HFFc6 (cell line): ENCODE results near the gene SLC12A4. TPM values are rescaled to one million over a fixed set of nuclear protein-coding genes. Genes with fewer than 3 reads are reported as not detected.

Source experiments
- DNase-seq: peaks from one replicate; pipeline ENCODE4 v3.0.0-alpha.2; 2018
- H3K27ac Mint-ChIP-seq: 2 replicates; pipeline ENCODE4 v1.8.0; 2020; ENCODE audit warnings: mild to moderate bottlenecking, mixed read lengths
- H3K27me3 Mint-ChIP-seq: 2 replicates; pipeline ENCODE4 v1.8.0; 2021; ENCODE audit warnings: mild to moderate bottlenecking, moderate library complexity, mixed read lengths; ENCODE audit not compliant: insufficient read depth
- H3K36me3 Mint-ChIP-seq: 2 replicates; pipeline ENCODE4 v1.8.0; 2021; ENCODE audit warnings: low read depth, mixed read lengths
- H3K4me1 Mint-ChIP-seq: 2 replicates; pipeline ENCODE4 v1.8.0; 2020; ENCODE audit warnings: low read depth, mixed read lengths
- H3K4me3 Mint-ChIP-seq: 2 replicates; pipeline ENCODE4 v1.8.0; 2020; ENCODE audit warnings: mild to moderate bottlenecking, moderate library complexity, mixed read lengths
- H3K9me3 Mint-ChIP-seq: 2 replicates; pipeline ENCODE4 v1.8.0; 2020; ENCODE audit warnings: mild to moderate bottlenecking, mixed read lengths
- CTCF ChIP-seq: fragments of 200-600 bp; sonication (generic); IDR thresholded peaks from 2 replicates; pipeline ENCODE4 v1.5.0; 2021; ENCODE audit warnings: antibody characterized with exemption, mild to moderate bottlenecking
- total RNA-seq, 6 experiments: library from RNA; stranded (reverse); fragmentation: NEBNext Ultra II Directional; extraction: Animal tissue kit (Norgen Biotek cat#: 25700); gene quantifications; 2 replicates in 1 of 6; 3 replicates in 5 of 6; pipeline ENCODE4 v1.2.3, GENCODE V29; 2021

SLC12A4 gene
- total RNA-seq, 6 experiments from 2014 or later: 89.8 to 113 (median 98.9) TPM

DNA sequence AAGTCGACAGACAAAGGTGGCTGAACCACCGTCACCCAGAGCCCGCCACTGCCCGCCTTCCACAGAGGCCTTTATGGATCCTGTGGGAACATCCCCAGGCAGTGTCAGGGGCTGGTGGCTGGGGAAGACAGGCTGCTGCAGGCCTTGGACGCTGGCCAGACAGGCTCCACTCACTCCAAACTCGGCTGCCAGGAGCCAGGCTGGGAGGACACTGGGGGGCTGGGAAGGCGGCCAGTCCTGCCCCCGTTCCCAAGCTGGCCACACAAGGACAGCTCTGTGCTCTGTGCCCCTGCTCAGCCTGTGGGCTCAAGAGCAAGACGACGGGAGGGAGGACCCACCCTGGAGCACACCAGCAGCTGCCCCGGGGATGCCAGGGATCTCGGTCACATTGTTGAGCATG is 17.0 kb downstream of the SLC12A4 start:
- Mint-ChIP-seq H3K27ac (no peak overlapping the region), H3K4me1 (no peaks in the 10 kb centered on the region), H3K36me3 (peaks cover 25% of the 10 kb centered on the region), H3K4me3 (no peak overlapping the region), H3K27me3 (no peaks in the 10 kb centered on the region; the same call in 1 of the 2 replicates), H3K9me3 (no peaks in the 10 kb centered on the region)
- TF ChIP-seq CTCF: no peak
- DNase-seq: no peak

- no peak overlapping the region for H3K4me3 Mint-ChIP-seq
- no peak for DNase-seq
- no peaks in the 10 kb centered on the region for H3K9me3 Mint-ChIP-seq
- no peak overlapping the region for H3K27ac Mint-ChIP-seq
- TF ChIP-seq CTCF: no peak
- H3K27me3 Mint-ChIP-seq: no peaks in the 10 kb centered on the region; the same call in 1 of the 2 replicates
- H3K4me1 Mint-ChIP-seq: no peaks in the 10 kb centered on the region
- H3K36me3 Mint-ChIP-seq: peaks cover 25% of the 10 kb centered on the region
These were observed 18.0 kb downstream of the SLC12A4 start for GRCh38 chr16:67950335-67950843.

- Mint-ChIP-seq H3K9me3 (no peaks in the 10 kb centered on the region), H3K4me3 (no peak overlapping the region), H3K4me1 (no peaks in the 10 kb centered on the region), H3K27me3 (no peaks in the 10 kb centered on the region; the same call in 1 of the 2 replicates), H3K36me3 (peaks cover 25% of the 10 kb centered on the region), H3K27ac (no peak overlapping the region)
- TF ChIP-seq CTCF: no peak
- no peak for DNase-seq
These were observed 18.8 kb downstream of the SLC12A4 start for GRCh38 chr16:67949645-67950044.

- Mint-ChIP-seq H3K27me3 (no peaks in the 10 kb centered on the region; the same call in none of the 2 replicates), H3K27ac (no peak overlapping the region), H3K4me3 (no peak overlapping the region), H3K4me1 (no peaks in the 10 kb centered on the region), H3K36me3 (peaks cover 14% of the 10 kb centered on the region), H3K9me3 (no peaks in the 10 kb centered on the region)
- no peak for DNase-seq
- no peak for TF ChIP-seq CTCF
These were observed 20.4 kb downstream of the SLC12A4 start for GRCh38 chr16:67948015-67948414.

GRCh38 chr16:67946966-67947558 is 21.4 kb downstream of the SLC12A4 start:
- TF ChIP-seq CTCF: no peak
- Mint-ChIP-seq H3K27ac (no peak overlapping the region), H3K9me3 (no peaks in the 10 kb centered on the region), H3K4me1 (no peaks in the 10 kb centered on the region), H3K36me3 (peaks cover 13% of the 10 kb centered on the region), H3K27me3 (peaks cover 2% of the 10 kb centered on the region), H3K4me3 (no peak overlapping the region)
- no peak for DNase-seq
